Activated CD4-positive, CD25-positive, alpha-beta regulatory T cell (primary cell): ENCODE results near the gene RERE.

Experiments
- DNase-seq, 4 experiments: peaks; one replicate each; lab custom pipeline; 2025; lab: John Stamatoyannopoulos, UW

Gene RERE

GRCh38 chr1:8379513-8380186 lies 437.8 kb downstream of the RERE start:
- no peak for DNase-seq

- DNase-seq: no peak
These were observed 438.4 kb downstream of the RERE start for GRCh38 chr1:8378981-8379470.

GRCh38 chr1:8378178-8378577 lies 439.3 kb downstream of the RERE start:
- DNase-seq: no peak

- DNase-seq: no peak
These were observed 440.0 kb downstream of the RERE start for GRCh38 chr1:8377271-8377981.

GRCh38 chr1:8376358-8376840 lies 441.0 kb downstream of the RERE start:
- DNase-seq: no peak

- DNase-seq: no peak
These were observed 442.6 kb downstream of the RERE start for GRCh38 chr1:8374812-8375211.

GRCh38 chr1:8374356-8374755 lies 443.1 kb downstream of the RERE start:
- DNase-seq: no peak

- no peak for DNase-seq
These were observed 443.7 kb downstream of the RERE start for GRCh38 chr1:8373581-8374241.

GRCh38 chr1:8373125-8373524 lies 444.3 kb downstream of the RERE start:
- no peak for DNase-seq

- no peak for DNase-seq
These were observed 446.0 kb downstream of the RERE start for GRCh38 chr1:8371372-8371991.

- DNase-seq: no peak
These were observed 446.5 kb downstream of the RERE start for GRCh38 chr1:8370905-8371315.

GRCh38 chr1:8370046-8370881 lies 447.2 kb downstream of the RERE start:
- no peak for DNase-seq

GRCh38 chr1:8368956-8369639 lies 448.3 kb downstream of the RERE start:
- DNase-seq: no peak

GRCh38 chr1:8367571-8368194 lies 449.8 kb downstream of the RERE start:
- DNase-seq: no peak

- no peak for DNase-seq
These were observed 451.6 kb downstream of the RERE start for GRCh38 chr1:8365661-8366362.

- DNase-seq: no peak
These were observed 452.7 kb downstream of the RERE start for GRCh38 chr1:8364528-8365442.

- no peak for DNase-seq
These were observed 453.6 kb downstream of the RERE start for GRCh38 chr1:8363767-8364301.

GRCh38 chr1:8363186-8363766 lies 454.2 kb downstream of the RERE start:
- no peak for DNase-seq
